Stimulated activated CD4-positive, alpha-beta T cell treated with anti-CD3 and anti-CD28 coated beads, TNF-alpha, amount 100 ng/mL, for 1 hour (primary cell): ENCODE measurements around the gene AGRN.
"Not testable (repeated sequence)": the region's sequence is repeated elsewhere in the genome, so short reads cannot be mapped to it uniquely, and the experiment has no call there.

Source experiments
- DNase-seq, 3 donors: peaks; one replicate each; pipeline ENCODE4 v3.0.0-alpha.2; 2020; ENCODE audit warnings: low read depth in 3 of 3, low spot score in 1 of 3

AGRN gene

GRCh38 chr1:1051127-1051810, 31.3 kb downstream of the AGRN start:
- DNase-seq: no peak

- DNase-seq: no peak
These were observed 32.3 kb downstream of the AGRN start for GRCh38 chr1:1052003-1052840.

GRCh38 chr1:1053022-1053421, 33.1 kb downstream of the AGRN start:
- DNase-seq: no peak

- DNase-seq: no peak
These were observed 33.8 kb downstream of the AGRN start for GRCh38 chr1:1053682-1054081.

GRCh38 chr1:1054099-1054700, 34.3 kb downstream of the AGRN start:
- no peak for DNase-seq

GRCh38 chr1:1054971-1055370, 35.1 kb downstream of the AGRN start:
- DNase-seq: no peak

GRCh38 chr1:1055841-1056736, 36.2 kb downstream of the AGRN start:
- DNase-seq: no peak

GRCh38 chr1:1057769-1058087, 37.8 kb downstream of the AGRN start:
- DNase-seq: not testable (repeated sequence)

- no peak for DNase-seq
These were observed 38.4 kb downstream of the AGRN start for GRCh38 chr1:1058088-1058905.

GRCh38 chr1:1058921-1059493, 39.1 kb downstream of the AGRN start:
- no peak for DNase-seq

- peak; percentile 73 to 97 (median 84) for DNase-seq
These were observed 39.8 kb downstream of the AGRN start for GRCh38 chr1:1059494-1060280.

- no peak for DNase-seq
These were observed 40.5 kb downstream of the AGRN start for GRCh38 chr1:1060281-1061000.

GRCh38 chr1:1061682-1062345, 41.9 kb downstream of the AGRN start:
- DNase-seq: no peak

GRCh38 chr1:1062348-1063163, 42.6 kb downstream of the AGRN start:
- no peak for DNase-seq

- no peak for DNase-seq
These were observed 43.5 kb downstream of the AGRN start for GRCh38 chr1:1063261-1063944.

- DNase-seq: peak; percentile 72 to 79 (median 74)
These were observed 44.3 kb downstream of the AGRN start for GRCh38 chr1:1063945-1064831.
